ENCODE data around the gene ZNF836.

DNA sequence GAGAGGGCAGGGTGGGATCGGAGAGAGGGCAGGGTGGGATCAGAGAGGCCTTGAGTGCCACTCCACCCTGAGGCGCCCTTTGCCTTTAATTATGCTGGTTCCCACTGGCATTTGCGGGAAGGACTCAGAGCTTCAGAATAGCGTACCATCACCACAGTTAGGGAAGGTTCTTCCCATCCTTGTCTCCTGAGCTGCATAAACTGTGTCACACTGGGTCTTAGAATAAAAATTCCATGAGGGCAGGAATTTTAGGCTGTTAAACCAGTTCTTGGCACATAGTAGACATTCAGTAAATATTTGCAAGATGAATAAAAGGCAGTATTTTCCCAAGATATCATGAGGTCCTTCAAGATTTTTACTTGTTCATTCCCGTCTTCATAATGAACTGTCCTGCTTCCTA is 42.8 kb upstream of the ZNF836 start:
- no peak for TF ChIP-seq POLR2A (IDR thresholded peaks at IDR 0.05)
- TF ChIP-seq, protein P1, sequence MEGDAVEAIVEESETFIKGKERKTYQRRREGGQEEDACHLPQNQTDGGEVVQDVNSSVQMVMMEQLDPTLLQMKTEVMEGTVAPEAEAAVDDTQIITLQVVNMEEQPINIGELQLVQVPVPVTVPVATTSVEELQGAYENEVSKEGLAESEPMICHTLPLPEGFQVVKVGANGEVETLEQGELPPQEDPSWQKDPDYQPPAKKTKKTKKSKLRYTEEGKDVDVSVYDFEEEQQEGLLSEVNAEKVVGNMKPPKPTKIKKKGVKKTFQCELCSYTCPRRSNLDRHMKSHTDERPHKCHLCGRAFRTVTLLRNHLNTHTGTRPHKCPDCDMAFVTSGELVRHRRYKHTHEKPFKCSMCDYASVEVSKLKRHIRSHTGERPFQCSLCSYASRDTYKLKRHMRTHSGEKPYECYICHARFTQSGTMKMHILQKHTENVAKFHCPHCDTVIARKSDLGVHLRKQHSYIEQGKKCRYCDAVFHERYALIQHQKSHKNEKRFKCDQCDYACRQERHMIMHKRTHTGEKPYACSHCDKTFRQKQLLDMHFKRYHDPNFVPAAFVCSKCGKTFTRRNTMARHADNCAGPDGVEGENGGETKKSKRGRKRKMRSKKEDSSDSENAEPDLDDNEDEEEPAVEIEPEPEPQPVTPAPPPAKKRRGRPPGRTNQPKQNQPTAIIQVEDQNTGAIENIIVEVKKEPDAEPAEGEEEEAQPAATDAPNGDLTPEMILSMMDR (IDR thresholded peaks at IDR 0.05) = no peak
- no peak for TF ChIP-seq EP300 (IDR thresholded peaks at IDR 0.05; ENCODE audit: low read depth)
- no peak for TF ChIP-seq POLR2AphosphoS5 (IDR thresholded peaks at IDR 0.05)

Measured in transverse colon (tissue), 4 donors.